Panc1 (cell line): Measurements from ENCODE around the gene FAM83B.

ENCODE experiments used
- TF ChIP-seq, protein P1 (sequence below): fragments of 450-650 bp; IDR thresholded peaks from 2 replicates; pipeline ENCODE4 v1.5.1; 2017; ENCODE audit warnings: mild to moderate bottlenecking
- TF ChIP-seq, protein P2 (sequence below), 2 experiments: IDR thresholded peaks; 2 replicates each; pipeline ENCODE4 v1.6.1; 2011 to 2012; ENCODE audit warnings: low read depth in 2 of 2, control low read depth in 1 of 2, low read length in 1 of 2, mild to moderate bottlenecking in 1 of 2, moderate library complexity in 1 of 2; ENCODE audit not compliant: insufficient read depth in 1 of 2

DNA sequence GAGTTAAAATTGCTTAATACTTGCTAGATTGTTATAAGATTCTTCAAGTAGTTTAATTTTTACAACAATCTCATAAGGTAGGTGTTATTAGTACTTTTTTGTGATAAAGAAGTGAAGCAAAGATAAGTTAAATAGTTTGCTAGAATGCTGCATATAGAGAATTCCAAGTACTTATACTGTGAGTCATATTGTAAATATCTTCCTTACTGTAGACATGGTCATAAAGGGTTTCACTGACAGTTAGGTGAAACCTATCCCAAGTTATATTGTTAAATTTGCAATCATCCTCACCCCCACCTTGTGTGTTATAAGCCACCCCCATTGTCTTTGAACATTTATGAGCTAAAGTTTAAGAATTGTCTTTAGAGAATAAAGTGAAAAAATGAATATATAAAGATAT, 142.0 kb downstream of the FAM83B start:
- TF ChIP-seq, protein P1, sequence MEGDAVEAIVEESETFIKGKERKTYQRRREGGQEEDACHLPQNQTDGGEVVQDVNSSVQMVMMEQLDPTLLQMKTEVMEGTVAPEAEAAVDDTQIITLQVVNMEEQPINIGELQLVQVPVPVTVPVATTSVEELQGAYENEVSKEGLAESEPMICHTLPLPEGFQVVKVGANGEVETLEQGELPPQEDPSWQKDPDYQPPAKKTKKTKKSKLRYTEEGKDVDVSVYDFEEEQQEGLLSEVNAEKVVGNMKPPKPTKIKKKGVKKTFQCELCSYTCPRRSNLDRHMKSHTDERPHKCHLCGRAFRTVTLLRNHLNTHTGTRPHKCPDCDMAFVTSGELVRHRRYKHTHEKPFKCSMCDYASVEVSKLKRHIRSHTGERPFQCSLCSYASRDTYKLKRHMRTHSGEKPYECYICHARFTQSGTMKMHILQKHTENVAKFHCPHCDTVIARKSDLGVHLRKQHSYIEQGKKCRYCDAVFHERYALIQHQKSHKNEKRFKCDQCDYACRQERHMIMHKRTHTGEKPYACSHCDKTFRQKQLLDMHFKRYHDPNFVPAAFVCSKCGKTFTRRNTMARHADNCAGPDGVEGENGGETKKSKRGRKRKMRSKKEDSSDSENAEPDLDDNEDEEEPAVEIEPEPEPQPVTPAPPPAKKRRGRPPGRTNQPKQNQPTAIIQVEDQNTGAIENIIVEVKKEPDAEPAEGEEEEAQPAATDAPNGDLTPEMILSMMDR, result no peak
- TF ChIP-seq, protein P2, sequence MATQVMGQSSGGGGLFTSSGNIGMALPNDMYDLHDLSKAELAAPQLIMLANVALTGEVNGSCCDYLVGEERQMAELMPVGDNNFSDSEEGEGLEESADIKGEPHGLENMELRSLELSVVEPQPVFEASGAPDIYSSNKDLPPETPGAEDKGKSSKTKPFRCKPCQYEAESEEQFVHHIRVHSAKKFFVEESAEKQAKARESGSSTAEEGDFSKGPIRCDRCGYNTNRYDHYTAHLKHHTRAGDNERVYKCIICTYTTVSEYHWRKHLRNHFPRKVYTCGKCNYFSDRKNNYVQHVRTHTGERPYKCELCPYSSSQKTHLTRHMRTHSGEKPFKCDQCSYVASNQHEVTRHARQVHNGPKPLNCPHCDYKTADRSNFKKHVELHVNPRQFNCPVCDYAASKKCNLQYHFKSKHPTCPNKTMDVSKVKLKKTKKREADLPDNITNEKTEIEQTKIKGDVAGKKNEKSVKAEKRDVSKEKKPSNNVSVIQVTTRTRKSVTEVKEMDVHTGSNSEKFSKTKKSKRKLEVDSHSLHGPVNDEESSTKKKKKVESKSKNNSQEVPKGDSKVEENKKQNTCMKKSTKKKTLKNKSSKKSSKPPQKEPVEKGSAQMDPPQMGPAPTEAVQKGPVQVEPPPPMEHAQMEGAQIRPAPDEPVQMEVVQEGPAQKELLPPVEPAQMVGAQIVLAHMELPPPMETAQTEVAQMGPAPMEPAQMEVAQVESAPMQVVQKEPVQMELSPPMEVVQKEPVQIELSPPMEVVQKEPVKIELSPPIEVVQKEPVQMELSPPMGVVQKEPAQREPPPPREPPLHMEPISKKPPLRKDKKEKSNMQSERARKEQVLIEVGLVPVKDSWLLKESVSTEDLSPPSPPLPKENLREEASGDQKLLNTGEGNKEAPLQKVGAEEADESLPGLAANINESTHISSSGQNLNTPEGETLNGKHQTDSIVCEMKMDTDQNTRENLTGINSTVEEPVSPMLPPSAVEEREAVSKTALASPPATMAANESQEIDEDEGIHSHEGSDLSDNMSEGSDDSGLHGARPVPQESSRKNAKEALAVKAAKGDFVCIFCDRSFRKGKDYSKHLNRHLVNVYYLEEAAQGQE (IDR thresholded peaks at IDR 0.05; ENCODE audit: insufficient read depth in 1 of 2, low read depth in 2 of 2, low read length in 1 of 2), result no peak
